T-helper 9 cell (primary cell): ENCODE results near the gene PROSER2.
"Not testable (repeated sequence)": the region's sequence is repeated elsewhere in the genome, so short reads cannot be mapped to it uniquely, and the experiment has no call there.

Experiments used
- DNase-seq: peaks from one replicate; pipeline ENCODE4 v3.0.0-alpha.2; 2020

The PROSER2 gene

DNA sequence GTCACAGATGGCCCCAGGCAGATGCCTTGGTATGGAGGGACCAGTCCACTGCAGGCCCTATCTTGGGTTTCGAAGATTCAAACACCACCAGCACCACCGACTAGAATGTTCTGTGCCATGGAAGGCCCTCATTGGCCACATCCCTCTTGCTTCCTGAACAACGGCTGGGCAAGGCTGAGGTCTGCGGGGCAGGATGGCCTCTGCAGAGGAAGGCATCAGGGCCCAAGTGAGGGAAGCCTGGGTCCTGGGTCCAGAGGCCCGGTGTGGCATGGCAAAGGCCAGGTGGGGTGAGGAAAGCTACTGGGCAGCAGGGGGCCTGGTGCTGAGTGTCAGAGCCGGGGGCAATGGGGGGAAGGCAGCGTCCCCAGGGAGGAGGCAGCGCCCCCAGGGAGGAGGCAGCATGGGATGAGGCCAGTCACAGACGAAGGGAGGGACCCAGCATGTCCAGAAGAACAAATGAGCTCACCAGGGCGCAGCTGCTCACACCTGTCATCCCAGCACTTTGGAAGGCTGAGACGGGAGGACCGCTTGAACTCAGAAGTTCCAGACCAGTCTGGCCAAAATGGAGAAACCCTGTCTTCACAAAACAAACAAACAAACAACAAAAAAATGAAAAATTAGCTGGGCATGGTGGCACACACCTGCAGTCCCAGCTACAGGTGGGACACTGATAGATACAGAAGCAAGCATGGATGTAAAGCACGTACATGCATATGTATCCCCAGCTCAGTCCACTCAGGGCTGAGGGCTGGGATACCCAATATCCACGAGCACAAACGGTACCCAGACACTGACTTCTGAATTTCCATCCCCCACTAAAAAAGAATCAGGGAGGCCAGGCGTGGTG lies 64.4 kb downstream of the PROSER2 start:
- DNase-seq = no peak

DNA sequence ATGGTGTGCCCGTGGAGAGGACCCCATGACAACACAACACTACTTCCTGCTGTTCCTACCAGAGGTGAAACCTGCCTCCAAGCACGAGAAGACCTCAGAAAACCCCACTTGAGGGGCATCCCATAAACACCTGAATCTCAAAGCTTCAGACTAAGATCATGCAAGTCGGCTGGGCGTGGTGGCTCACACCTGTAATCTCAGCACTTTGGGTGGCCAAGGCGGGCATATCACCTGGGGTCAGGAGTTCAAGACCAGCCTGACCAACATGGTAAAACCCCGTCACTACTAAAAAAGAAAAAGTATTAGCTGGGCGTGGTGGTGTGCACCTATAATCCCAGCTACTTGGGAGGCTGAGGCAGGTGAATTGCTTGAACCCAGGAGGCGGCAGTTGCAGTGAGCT lies 66.1 kb downstream of the PROSER2 start:
- DNase-seq = not testable (repeated sequence)

DNA sequence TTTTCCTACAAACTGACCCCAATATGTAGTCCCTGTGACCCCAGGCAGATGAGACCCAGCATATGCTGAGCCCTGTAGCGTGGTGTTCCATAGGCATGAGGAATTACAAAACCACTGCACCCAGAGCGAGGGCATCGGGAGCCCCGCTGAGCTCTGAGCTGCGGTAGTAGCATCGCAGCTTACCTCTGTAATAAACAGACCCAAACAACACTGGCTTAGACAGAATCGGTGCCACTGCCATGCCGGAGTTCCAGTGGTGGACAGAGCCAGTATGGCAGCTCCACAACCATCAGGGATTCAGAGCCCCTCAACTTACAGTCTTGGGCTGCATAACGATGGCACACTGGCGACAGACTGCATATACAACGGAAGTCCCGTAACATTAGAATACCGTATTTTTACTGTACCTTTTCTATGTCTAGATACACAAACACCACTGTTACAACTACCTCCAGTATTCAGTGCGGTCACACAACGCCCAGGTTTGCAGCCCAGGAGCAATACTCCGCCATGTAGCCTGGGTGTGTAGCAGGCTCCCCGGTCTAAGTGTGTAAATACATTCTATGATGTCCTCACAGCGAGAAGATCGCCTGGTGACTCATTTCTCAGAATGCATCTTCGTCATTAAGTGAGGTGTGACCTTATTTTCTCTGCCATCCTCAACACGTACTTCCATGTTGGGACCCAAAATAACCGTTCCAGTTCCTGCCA lies 68.8 kb downstream of the PROSER2 start:
- no peak for DNase-seq

DNA sequence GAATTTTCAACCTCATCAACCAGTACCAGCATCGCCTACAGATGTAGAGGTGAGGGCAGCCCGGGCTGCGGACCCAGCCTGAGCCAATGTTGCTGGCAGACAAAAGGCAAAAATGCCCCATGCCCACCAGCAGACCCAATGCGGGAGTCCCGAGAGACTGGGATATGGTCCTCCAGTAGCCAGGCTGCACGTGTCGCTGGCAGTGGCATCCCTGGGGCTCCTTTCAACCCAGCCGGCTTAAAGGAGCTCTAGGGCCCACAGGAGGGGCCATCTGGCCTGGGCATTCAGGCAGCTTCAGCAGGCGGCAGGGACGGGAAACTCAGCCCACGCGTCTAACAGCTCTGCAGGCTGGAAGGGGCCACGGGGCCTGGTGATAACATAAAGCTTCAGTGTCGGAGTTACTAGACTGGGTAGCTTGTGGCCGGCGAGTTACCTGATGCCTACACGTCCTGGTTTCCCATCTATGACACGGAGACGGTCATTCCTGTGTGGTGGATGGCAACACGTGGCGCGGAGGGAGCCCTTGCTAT lies 70.7 kb downstream of the PROSER2 start:
- no peak for DNase-seq

DNA sequence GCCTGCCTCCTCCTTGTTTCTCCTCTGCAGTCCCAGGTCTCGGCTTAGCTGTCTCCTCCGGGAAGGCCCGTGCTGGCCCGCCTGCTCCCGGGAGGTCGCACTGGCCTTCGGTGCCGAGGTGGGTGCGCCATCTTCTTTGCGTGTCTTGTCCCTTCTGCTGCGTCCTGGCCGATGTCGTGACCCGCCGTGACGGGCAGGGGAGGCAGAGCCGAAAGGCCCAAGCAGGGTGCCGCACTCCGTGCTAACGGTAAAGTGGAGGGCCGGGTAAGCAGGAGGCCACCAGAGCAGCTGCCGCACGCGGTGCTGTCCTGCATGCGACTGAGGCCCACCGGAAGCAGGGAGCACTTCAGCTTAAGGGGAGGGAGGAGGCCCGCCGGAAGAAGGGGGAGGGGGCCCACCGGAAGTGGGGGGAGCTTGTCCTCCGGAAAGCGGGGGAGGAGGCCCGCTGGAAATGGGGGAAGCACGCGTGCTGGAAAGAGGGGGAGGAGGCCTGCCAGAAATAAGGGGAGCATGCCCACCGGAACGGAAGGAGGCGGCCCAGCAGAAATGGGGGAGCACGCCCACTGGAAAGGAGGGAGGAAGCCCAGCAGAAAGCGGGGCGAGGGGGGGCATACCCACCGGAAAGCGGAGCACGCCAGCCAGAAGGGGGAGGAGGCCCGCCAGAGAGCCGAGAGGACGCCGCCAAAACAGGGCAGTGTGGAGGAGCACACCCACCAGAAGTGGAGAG lies 71.4 kb downstream of the PROSER2 start:
- DNase-seq = no peak

DNA sequence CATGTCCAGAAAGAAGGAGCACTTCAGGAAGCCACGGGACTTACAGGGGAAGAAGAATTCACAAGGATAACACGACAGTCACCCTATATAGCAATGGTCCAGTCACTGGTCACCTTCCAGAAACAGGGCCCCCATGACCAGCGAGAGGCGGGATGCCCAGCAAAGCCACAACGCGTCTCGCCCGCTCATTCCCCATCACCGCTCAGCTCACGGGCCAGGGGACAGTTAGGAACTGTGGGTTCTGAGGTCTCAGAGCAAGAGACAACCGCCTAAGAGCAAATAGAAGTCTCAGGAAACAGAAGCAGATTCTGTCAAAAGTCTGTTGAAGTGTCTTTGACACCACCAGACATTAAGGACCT lies 71.9 kb downstream of the PROSER2 start:
- DNase-seq = no peak

DNA sequence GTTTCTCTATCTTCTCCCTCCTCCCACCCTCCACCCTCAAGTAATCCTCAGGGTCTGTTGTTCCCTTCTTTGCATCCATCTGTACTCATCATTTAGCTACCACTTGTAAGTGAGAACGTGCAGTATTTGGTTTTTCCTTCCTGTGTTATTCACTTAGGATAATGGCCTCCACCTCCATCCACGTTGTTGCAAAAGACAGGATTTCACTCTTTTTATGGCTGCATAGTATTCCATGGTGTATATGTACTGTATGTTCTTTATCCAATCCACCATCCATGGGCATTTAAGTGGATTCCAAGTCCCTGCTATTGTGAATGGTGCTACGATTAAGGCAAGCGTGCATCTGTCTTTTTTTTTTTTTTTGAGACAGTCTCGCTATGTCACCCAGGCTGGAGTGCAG lies 72.4 kb downstream of the PROSER2 start:
- no peak for DNase-seq

DNA sequence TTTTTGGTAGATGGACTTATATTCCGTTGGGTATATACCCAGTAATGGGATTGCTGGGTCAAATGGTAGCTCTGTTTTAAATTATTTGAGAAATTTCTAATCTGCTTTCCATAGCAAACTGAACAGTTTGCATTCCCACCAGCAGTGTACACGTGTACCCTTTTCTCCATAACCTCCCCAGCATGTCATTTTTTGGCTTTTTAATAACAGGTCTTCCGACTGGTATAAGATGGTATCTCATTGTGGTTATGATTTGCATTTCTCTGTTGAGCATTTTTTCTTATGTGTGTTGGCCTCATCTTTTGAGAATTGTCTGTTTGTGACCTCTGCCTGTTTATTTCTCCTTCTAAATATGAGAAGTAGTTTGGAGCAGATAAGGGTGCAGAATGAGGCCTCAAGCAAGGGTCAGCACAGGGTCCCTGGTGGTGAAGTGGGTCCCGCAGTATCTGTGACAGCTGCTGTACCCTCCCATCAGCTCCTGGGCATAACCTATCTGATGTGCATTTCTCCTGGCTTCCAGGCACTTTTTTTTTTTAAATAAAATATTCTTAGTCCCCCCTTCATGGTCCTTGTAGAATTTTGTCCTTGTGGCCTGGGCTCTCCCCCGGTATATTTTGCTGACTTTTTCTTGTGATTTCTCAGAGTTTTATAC lies 73.5 kb downstream of the PROSER2 start:
- no peak for DNase-seq

DNA sequence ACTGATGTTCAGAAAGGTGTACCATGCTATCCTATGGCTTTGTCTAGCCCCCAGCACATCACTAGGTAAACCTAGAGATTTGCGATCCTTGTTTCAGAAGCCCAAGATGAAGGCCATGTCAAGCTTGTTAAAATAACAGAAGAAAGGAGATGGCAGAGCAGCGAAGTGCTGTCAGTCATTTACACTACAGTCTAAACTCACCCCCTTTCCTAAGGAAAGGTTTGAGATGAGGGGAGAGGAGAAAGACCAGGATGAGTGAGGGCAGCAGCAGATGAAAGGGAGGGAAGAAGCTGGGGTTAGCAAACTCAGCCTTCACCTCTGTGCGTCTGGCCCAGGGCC lies 74.8 kb downstream of the PROSER2 start:
- DNase-seq = no peak

DNA sequence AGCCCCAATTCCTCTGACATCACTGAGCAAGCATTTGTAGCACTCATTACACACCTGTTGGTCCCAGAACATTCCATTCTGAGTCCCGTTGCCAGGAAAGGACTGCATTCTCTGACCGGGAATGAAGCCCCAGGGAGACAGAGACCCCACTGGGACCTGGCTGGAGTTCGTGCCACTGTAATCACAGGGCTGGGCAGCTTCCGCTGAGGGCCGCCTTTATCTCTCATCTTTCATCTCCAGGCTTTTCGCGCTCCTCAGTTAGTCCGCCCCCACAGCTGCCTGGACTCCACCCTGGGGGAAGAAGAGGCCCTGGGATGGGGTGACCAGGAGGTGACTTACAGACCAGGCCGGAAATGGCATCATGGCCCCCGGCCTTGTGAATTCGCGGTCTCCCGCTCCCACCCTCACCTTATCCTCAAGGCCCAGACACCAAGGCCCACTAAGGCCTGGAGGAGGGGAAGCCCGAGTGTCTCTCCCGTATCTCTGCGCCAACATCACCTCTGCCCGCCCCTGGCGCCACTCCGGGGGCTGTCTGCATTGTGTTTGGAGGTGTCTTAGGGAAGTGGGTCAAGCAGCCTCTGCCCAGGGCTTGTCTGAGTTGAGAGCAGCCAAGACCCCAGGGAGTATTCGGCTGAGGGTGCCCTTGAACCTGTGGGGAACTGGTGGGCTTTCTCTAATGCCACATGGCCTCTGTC lies 75.4 kb downstream of the PROSER2 start:
- no peak for DNase-seq

DNA sequence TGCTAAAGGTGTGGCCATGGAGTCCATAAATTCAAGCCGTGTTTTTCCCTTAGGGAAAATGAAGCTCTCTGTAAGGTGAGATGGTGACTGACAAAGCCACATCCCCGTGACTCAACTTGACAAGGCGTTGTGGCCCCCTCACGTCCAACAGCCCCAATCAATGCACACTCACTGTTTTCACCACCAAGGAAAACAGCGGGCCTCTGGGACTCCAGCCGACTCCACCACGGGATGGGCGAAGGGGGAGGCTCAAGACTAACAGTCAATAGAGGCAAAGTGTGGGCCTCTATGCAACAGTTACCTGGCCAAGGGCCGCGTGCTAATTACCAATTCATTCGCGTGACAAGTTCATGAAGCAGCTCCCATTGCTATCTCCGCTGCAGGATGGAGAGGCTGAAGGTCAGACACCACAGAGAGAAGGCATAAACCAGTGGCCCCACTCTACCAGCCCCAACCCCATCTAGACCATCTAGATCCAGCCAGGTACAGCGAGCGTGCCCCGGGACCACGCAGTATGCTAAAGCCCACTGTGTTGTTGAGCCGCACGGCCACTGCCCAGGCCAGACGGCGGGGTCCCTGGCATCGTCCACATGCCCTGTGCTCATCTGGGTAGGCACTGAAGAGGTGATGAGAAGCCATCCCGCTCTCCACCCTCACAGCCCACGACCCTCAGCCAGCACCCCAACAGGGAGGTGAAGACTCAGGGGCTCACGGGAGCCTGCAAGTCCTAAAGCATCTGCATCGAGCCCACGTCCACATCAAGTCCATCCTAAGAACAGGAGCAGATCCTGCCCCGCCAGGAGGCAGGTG lies 76.1 kb downstream of the PROSER2 start:
- DNase-seq = no peak

DNA sequence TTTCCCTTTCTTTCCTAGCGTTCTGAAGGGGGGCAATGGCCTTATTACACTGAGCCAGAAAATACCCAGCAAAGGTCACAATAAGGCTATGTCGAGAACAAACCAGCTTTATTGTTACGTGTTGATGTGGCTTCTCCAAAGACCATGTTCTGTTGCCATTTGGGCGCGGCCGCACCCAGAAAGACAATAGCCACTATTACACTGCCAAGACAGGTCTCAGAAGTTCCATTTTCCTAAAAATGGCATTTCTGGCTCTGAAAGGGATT lies 77.8 kb downstream of the PROSER2 start:
- DNase-seq = no peak

DNA sequence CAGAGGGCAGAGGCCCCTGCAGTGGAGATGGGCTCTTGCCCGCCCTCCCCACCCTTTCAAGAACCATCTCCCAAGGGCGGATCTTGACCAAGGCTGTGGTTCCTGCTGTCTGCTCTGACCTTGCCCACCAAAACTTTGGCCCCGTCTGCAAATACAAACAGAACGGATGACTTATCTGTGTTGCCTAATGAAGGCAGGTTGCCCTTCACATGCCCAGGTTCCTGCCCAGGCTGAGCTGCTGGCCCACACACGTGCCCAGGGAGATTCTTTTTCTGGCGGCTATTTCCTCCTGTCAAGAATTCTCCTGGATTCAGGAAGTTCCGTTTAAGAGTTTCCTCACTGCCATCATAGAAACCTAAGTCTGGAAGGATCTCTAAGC lies 78.3 kb downstream of the PROSER2 start:
- DNase-seq = no peak

DNA sequence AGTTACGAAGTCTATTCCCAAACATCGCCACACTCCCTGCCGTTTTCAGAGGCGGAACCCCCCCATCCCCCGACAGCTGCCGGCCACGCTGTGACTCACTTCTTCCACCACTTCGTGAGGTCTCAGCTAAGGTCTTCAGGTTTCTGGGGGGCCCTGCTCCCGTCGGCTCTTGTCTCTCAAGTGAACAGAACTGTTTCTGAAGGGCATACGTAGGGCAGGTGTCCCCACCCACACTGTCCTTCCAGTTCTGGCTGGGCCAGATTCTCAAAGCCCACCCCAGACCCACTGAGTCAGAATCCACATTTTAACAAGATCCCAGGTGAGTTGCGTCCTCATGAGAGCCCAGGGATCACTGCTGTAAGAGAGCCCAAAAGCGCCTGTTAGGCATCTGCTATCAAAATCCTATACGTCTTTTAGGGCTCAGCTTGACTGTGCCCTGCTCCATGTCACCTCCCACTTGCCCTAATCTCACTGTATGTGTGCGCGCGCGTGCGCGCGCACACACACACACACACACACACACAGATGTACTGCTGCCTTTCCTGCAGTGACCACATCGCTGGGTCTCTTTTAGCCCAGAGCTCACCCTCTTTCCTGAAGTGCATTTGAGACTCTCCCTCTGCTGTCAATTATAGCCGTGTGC lies 78.8 kb downstream of the PROSER2 start:
- DNase-seq = no peak

DNA sequence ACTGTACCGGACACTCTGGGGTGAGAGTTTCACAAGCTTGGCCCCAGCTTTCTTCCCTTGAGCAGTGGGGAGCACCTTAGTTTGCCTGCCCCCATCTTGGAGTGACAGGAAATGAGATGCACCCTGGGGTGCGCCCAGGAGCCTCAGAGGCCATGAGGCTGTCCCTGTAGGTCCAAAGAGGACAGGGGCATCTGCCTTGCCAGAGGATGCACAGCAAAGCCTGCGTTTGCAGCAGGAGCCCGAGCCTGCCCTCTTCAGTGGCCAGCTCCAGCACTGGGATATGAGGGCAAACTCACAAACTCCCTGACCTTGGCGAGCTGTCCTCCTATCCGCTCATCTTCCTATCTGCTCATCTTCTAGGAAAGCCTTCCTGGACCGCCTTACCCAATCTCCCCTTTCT lies 79.5 kb downstream of the PROSER2 start:
- no peak for DNase-seq

DNA sequence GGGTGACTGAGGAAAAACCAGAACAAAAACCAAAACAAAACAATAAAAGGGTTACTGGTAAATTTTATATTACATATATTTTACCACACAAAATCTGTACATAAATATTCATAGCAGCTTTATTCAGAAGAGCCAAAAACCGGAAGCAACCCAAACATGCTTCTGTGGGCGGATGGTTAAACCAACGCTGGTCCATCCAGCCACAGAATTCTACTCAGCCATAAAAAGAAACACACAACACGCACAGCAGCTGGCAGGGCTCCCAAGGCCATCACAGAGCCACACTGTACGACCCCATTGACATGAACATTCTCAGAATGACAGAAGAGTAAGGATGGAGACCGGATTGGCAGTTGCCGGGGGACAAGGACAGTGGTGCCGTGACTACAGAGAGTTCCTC lies 83.6 kb downstream of the PROSER2 start:
- DNase-seq = no peak

DNA sequence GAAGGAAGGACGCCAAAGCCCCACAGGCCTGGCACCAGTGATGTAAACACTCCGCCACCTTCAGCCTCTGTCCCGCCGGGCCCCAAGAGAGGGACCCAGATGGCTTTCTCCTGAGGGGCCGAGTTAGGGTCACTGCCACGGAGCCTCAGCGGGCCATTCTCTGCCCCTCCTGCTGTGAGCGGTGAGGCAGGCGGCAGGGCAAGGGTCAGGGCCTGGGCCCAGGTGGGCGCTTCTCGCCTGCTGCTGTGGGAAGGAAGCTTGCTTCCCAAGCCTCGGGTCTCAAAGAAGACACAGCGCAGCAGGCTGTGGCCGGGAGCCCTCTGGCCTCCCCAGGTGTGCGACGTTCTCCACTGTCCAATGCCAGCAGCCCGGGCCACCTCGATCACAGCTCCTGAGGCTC lies 84.8 kb downstream of the PROSER2 start:
- DNase-seq = no peak

DNA sequence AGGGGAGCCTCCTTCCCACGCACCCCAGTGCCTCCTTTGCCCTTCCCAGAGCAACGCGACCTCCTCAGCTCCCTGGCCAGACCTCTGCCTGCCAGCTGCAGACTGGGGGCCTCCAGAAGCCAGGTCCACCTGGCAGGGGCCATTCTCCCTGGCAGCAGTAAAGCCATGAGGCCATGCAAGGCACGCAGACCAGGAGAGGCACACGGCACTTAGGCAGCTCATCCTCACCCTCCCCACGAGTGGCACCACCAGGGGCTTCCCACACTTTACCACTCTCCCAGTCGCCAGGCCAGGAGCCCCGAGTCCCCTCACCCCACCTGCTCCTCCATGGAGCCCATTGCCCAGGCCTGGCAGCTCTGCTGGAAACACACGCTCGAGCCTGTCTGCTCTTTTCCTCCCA lies 85.4 kb downstream of the PROSER2 start:
- DNase-seq = no peak

DNA sequence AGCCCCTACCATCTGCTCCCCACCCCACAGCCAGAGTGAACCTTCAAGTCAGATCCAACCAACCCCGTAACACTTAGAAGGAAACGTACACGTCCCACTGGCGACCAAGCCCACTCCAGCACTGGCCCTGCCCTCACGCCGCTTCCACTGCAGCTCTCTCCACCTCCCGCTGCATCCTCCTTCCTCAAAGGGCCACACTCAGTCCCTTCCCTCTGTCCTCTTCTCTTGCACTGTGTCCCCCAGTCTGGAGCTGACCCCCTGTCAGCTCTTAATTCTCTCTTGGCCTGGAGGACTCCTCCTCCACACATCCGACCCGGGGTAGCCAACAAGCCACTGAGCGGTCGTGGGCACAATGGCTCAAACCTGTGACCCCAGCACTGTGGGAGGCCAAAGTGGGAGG lies 85.8 kb downstream of the PROSER2 start:
- no peak for DNase-seq

DNA sequence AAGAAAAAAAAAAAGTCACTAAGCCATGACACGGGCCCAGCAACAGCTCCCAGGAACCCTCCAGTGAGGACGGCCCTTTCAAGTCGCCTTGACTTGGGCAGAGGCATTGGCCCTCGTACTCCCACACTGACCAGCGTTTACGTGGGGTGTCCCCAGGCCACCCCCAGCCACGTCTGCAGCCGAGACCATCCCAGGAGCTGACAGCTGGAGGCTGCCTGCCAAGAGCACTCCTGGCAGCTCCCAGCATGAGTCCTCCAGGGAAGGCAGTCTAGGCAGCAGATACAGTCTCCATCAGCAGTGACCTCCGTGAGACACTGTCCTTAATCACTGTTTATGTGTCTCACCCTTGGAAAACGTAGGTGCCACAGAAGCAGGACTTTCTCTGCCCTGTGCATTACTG lies 86.5 kb downstream of the PROSER2 start:
- DNase-seq = no peak

DNA sequence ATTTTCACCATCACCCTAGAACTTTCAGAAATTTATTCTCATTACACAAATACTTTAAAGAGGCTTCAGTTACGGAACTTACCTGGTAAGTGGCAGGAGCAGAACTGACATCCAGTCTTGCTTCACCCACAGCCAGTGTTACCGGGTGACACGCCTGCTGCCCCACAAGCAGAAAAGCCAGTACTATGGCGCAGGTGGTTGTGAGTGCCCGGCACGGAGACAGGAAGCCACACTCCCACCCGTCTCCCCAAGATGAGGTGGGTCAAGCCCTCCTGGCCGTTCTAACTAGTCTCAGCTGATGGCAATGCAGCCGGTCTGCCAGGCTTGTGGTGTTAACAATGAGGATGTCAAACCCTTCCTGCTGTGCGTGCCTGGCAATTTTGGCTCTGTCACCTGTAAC lies 86.9 kb downstream of the PROSER2 start:
- DNase-seq = no peak
